Hepatocyte (in vitro differentiated cells): ENCODE data around the gene PLEKHJ1. TPM values are rescaled to one million over a fixed set of nuclear protein-coding genes. Genes with fewer than 3 reads are reported as not detected.
A peak's percentile ranks its signal among the peaks of the same experiment; 100 is the strongest.

Experiments
- DNase-seq: peaks from one replicate; pipeline ENCODE4 v3.0.0-alpha.2; 2016; ENCODE audit warnings: low spot score
- H2AFZ ChIP-seq: fragments of 200-600 bp; sonication (generic); 2 replicates; pipeline ENCODE4 v1.6.0; 2016; ENCODE audit warnings: antibody characterized with exemption, mild to moderate bottlenecking
- H3K27ac ChIP-seq: fragments of 200-600 bp; sonication (generic); 2 replicates; pipeline ENCODE4 v1.5.1; 2016; ENCODE audit warnings: mild to moderate bottlenecking
- H3K27me3 ChIP-seq: fragments of 200-600 bp; sonication (generic); 2 replicates; pipeline ENCODE4 v1.6.1; 2016
- H3K36me3 ChIP-seq: fragments of 200-600 bp; sonication (generic); replicated peaks from 2 replicates; pipeline ENCODE4 v1.5.1; 2016; ENCODE audit warnings: low read depth; ENCODE audit not compliant: insufficient read depth
- H3K4me1 ChIP-seq: fragments of 200-600 bp; sonication (generic); 2 replicates; pipeline ENCODE4 v1.5.1; 2016; ENCODE audit warnings: mild to moderate bottlenecking, moderate library complexity; ENCODE audit not compliant: insufficient read depth
- H3K4me2 ChIP-seq: fragments of 200-600 bp; sonication (generic); 2 replicates; pipeline ENCODE4 v1.6.0; 2016
- H3K4me3 ChIP-seq: fragments of 200-600 bp; sonication (generic); 2 replicates; pipeline ENCODE4 v1.5.1; 2016; ENCODE audit warnings: mild to moderate bottlenecking
- H3K79me2 ChIP-seq: fragments of 200-600 bp; sonication (generic); 2 replicates; pipeline ENCODE4 v1.6.0; 2017; ENCODE audit warnings: mild to moderate bottlenecking
- H3K9me2 ChIP-seq: fragments of 200-600 bp; sonication (generic); replicated peaks from 2 replicates; pipeline ENCODE4 v1.6.0; 2017; ENCODE audit warnings: mild to moderate bottlenecking; ENCODE audit not compliant: insufficient read depth
- H3K9me3 ChIP-seq: fragments of 200-600 bp; sonication (generic); 2 replicates; pipeline ENCODE4 v1.5.1; 2016; ENCODE audit warnings: low read depth, mild to moderate bottlenecking
- H4K20me1 ChIP-seq: fragments of 200-600 bp; sonication (generic); 2 replicates; pipeline ENCODE4 v1.6.0; 2016; ENCODE audit warnings: mild to moderate bottlenecking; ENCODE audit not compliant: insufficient read depth, poor library complexity, severe bottlenecking
- EZH2 ChIP-seq: fragments of 200-600 bp; sonication (generic); IDR thresholded peaks from 2 replicates; pipeline ENCODE4 v1.6.1; 2016; ENCODE audit warnings: antibody characterized with exemption, mild to moderate bottlenecking, borderline replicate concordance
- EZH2phosphoT487 ChIP-seq: fragments of 200-600 bp; sonication (generic); IDR thresholded peaks from one replicate; pipeline ENCODE4 v1.6.1; 2018; ENCODE audit warnings: antibody characterized with exemption, mild to moderate bottlenecking, low read depth, moderate library complexity; ENCODE audit not compliant: unreplicated experiment, severe bottlenecking
- WGBS: methylation state at CpG from one replicate; pipeline ENCODE4 v1.1.6; 2016; ENCODE audit warnings: low lambda C conversion rate; ENCODE audit errors: missing lambda C conversion rate; 5-methylcytosine and 5-hydroxymethylcytosine counted together
- polyA plus RNA-seq: library from polyadenylated mRNA; unstranded; fragments of >200 nt; fragmentation: Nextera tagmentation; extraction: Ambion mirVana; gene quantifications from 2 replicates; pipeline ENCODE4 v1.2.1, GENCODE V29; 2016
- total RNA-seq: library from RNA; depleted of rRNA; stranded (reverse); fragments of >200 nt; gene quantifications from 2 replicates; pipeline ENCODE4 v1.2.3, GENCODE V29; 2014
- TF ChIP-seq, protein P1 (sequence below): fragments of 200-600 bp; sonication (generic); IDR thresholded peaks from 2 replicates; pipeline ENCODE4 v1.5.1; 2016; ENCODE audit warnings: antibody characterized with exemption, mild to moderate bottlenecking; ENCODE audit not compliant: poor library complexity

PLEKHJ1 gene, protein sequence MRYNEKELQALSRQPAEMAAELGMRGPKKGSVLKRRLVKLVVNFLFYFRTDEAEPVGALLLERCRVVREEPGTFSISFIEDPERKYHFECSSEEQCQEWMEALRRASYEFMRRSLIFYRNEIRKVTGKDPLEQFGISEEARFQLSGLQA
- 142 and 165 TPM in 2 replicates for total RNA-seq
- polyA plus RNA-seq, result 190 and 207 TPM in 2 replicates

DNA sequence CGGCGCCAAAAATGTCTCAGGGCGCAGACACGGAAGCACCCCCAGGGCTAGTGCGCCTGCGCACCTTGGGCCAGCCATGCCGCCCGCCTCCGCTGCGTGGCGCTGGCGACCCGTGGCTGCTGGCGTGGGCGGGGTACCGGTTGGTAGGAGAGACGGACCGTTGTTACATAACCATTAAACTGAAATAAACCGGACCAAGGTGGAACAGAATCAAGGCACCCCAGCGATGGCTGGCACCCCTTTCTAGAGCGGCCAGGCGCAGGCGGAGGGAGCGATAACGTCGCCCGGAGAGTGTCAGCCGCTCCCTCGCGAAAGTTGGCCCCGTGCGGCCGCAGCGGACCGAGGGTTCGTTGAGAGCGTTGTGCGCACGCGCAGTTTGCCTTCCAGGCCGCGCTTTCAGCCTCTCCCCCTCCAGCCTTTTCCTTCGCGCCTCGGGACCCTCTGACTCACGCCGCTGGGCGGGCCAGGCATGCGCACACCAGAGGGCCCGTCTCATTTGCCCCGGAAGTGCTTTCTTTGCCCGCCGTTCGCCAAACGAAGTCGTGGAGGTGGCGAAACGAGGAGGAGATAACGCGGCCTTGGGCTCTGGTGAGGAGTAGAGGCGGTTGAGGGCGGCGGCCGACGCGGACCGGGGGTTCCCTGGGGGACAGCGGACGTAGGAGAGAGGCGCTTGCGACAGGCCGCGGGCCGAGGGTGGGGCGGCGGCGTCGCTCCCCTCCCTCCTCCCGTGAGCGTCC lies at the start of gene PLEKHJ1, which contains the start of gene SF3A2:
TSS of gene PLEKHJ1 (minus strand) at position 16 of the 737 bp plus-strand sequence. CDS start 81 bp downstream, outside the sequence.
TSS of gene SF3A2 (plus strand) at position 511 of the 737 bp plus-strand sequence. CDS start 6,595 bp downstream, outside the sequence.
- no peak for TF ChIP-seq EZH2phosphoT487
- TF ChIP-seq, protein P1, sequence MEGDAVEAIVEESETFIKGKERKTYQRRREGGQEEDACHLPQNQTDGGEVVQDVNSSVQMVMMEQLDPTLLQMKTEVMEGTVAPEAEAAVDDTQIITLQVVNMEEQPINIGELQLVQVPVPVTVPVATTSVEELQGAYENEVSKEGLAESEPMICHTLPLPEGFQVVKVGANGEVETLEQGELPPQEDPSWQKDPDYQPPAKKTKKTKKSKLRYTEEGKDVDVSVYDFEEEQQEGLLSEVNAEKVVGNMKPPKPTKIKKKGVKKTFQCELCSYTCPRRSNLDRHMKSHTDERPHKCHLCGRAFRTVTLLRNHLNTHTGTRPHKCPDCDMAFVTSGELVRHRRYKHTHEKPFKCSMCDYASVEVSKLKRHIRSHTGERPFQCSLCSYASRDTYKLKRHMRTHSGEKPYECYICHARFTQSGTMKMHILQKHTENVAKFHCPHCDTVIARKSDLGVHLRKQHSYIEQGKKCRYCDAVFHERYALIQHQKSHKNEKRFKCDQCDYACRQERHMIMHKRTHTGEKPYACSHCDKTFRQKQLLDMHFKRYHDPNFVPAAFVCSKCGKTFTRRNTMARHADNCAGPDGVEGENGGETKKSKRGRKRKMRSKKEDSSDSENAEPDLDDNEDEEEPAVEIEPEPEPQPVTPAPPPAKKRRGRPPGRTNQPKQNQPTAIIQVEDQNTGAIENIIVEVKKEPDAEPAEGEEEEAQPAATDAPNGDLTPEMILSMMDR, result peak; percentile 100
- no peak for TF ChIP-seq EZH2
- H2AFZ ChIP-seq, result peak within 1 kb of the TSS; percentile 59
- no peaks in the 10 kb centered on the region for H3K27me3 ChIP-seq
- no peaks in the 10 kb centered on the region for H3K9me2 ChIP-seq
- H3K27ac ChIP-seq, result peak within 1 kb of the TSS; percentile 97
- peak; percentile 99 for DNase-seq
- peaks cover 50% of the 10 kb centered on the region for H3K4me1 ChIP-seq
- peaks cover 34% of the 10 kb centered on the region for H4K20me1 ChIP-seq
- H3K4me2 ChIP-seq, result peak within 1 kb of the TSS; percentile 84
- peak within 1 kb of the TSS; percentile 82 for H3K4me3 ChIP-seq
- no peaks in the 10 kb centered on the region for H3K9me3 ChIP-seq
- H3K36me3 ChIP-seq, result no peaks in the 10 kb centered on the region
- under 1% methylated on average over 76 of the region's 80 CpGs for WGBS
- peaks cover 85% of the 10 kb centered on the region for H3K79me2 ChIP-seq

DNA sequence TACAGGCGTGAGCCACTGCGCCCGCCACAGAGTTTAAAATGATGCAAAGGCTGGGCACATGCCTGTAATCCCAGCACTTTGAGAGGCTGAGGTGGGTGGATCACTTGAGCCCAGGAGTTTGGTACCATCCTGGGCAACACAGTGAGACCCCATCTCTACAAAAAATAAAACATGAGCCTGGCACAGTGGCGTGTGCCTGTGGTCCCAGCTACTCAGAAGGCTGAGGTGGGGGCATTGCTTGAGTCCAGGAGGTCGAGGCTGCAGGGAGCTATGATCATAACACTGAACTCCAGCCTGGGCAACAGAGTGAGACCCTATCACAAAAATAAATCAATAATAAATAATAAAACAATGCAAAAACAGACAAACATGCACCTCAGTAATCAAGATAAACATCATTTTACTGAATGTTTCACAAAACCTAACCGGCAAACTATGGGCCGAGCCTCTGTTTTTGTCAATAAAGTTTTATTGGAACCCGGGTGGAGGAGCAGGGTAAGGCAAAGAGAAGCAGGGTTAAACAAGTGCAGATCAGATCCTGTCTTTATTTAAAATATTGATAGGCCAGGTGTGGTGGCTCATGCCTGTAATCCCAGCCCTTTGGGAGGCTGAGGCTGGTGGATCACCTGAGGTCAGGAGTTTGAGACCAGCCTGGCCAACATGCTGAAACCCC lies 47.8 kb upstream of the PLEKHJ1 start:
- no peak overlapping the region for H3K4me3 ChIP-seq
- no peaks in the 10 kb centered on the region for H3K36me3 ChIP-seq
- no peaks in the 10 kb centered on the region for H4K20me1 ChIP-seq
- no peak overlapping the region for H3K4me2 ChIP-seq
- peaks cover 37% of the 10 kb centered on the region for H3K27me3 ChIP-seq
- DNase-seq, result no peak
- H3K9me3 ChIP-seq, result no peaks in the 10 kb centered on the region
- 92% methylated on average over 8 of the region's 8 CpGs for WGBS
- H3K9me2 ChIP-seq, result no peaks in the 10 kb centered on the region
- H3K27ac ChIP-seq, result no peak overlapping the region
- no peak overlapping the region for H2AFZ ChIP-seq
- TF ChIP-seq, protein P1, result no peak
- TF ChIP-seq EZH2, result no peak
- no peak for TF ChIP-seq EZH2phosphoT487
- H3K79me2 ChIP-seq, result no peaks in the 10 kb centered on the region
- H3K4me1 ChIP-seq, result peaks cover 11% of the 10 kb centered on the region

DNA sequence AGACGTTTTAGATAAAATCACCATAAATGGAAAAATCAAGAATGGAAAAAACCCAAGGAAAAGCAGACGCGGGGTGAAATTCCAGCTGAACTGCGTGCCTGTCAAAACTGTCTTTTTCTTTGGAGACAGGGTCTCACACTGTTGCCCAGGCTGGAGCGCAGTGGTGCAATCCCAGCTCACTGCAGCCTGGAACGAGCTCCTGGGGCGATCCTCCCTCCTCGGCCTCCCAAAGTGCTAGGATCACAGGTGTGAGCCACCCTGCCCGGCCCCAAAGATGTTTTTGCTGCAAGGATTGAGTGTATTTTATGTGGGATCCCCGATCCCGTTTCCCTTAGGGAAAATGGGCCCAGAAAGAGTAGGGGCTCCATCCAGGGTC lies 46.7 kb upstream of the PLEKHJ1 start:
- H4K20me1 ChIP-seq, result no peaks in the 10 kb centered on the region
- no peak for TF ChIP-seq EZH2phosphoT487
- TF ChIP-seq, protein P1, result no peak
- TF ChIP-seq EZH2, result no peak
- H3K9me2 ChIP-seq, result no peaks in the 10 kb centered on the region
- no peaks in the 10 kb centered on the region for H3K79me2 ChIP-seq
- H3K4me3 ChIP-seq, result no peak overlapping the region
- H3K27me3 ChIP-seq, result peaks cover 26% of the 10 kb centered on the region
- H2AFZ ChIP-seq, result no peak overlapping the region
- H3K9me3 ChIP-seq, result no peaks in the 10 kb centered on the region
- H3K4me1 ChIP-seq, result peaks cover 11% of the 10 kb centered on the region
- H3K27ac ChIP-seq, result no peak overlapping the region
- no peaks in the 10 kb centered on the region for H3K36me3 ChIP-seq
- 62% methylated on average over 11 of the region's 11 CpGs for WGBS
- peak overlapping the region; percentile 84 for H3K4me2 ChIP-seq
- DNase-seq, result no peak
